ENCODE measurements around the gene PRSS21.

Gene PRSS21

GRCh38 chr16:2846511-2847310 is 29.7 kb downstream of the PRSS21 start:
- no peak for DNase-seq

- no peak for DNase-seq
These were observed 32.1 kb downstream of the PRSS21 start for GRCh38 chr16:2848933-2849725.

GRCh38 chr16:2852003-2852730 is 35.1 kb downstream of the PRSS21 start:
- DNase-seq = no peak

- DNase-seq = no peak
These were observed 35.9 kb downstream of the PRSS21 start for GRCh38 chr16:2852731-2853507.

GRCh38 chr16:2853531-2854073 is 36.6 kb downstream of the PRSS21 start:
- DNase-seq = no peak

GRCh38 chr16:2854700-2855309 is 37.8 kb downstream of the PRSS21 start:
- DNase-seq = peak in 1 of 2 donors; percentile 49

GRCh38 chr16:2855536-2855935 is 38.5 kb downstream of the PRSS21 start:
- DNase-seq = no peak

GRCh38 chr16:2856061-2856670 is 39.1 kb downstream of the PRSS21 start:
- DNase-seq = peak in 1 of 2 donors; percentile 48

GRCh38 chr16:2856686-2857450 is 39.8 kb downstream of the PRSS21 start:
- no peak for DNase-seq

GRCh38 chr16:2857451-2858244 is 40.6 kb downstream of the PRSS21 start, which contains the start of gene PRSS22:
PRSS22 (minus strand) TSS chr16:2858170; CDS start chr16:2858104, 66 bp downstream.
- no peak for DNase-seq

GRCh38 chr16:2858245-2859025 is 41.4 kb downstream of the PRSS21 start:
- DNase-seq = no peak

GRCh38 chr16:2859686-2860265 is 42.7 kb downstream of the PRSS21 start:
- no peak for DNase-seq

- DNase-seq = no peak
These were observed 44.0 kb downstream of the PRSS21 start for GRCh38 chr16:2860826-2861567.

GRCh38 chr16:2865651-2866050 is 48.6 kb downstream of the PRSS21 start:
- no peak for DNase-seq

- no peak for DNase-seq
These were observed 49.4 kb downstream of the PRSS21 start for GRCh38 chr16:2866431-2866830.

GRCh38 chr16:2867661-2867986 is 50.6 kb downstream of the PRSS21 start:
- DNase-seq = no peak

- DNase-seq = peak; percentile 98
These were observed 51.2 kb downstream of the PRSS21 start for GRCh38 chr16:2867987-2868789.

Data from stimulated activated CD4-positive, alpha-beta T cell treated with anti-CD3 and anti-CD28 coated beads, Interleukin-2, amount 100 ng/mL, for 24 hours (primary cell).